ENCODE data around the gene HS6ST3.
"Not testable (repeated sequence)": the region's sequence is repeated elsewhere in the genome, so short reads cannot be mapped to it uniquely, and the experiment has no call there.

HS6ST3 gene

DNA sequence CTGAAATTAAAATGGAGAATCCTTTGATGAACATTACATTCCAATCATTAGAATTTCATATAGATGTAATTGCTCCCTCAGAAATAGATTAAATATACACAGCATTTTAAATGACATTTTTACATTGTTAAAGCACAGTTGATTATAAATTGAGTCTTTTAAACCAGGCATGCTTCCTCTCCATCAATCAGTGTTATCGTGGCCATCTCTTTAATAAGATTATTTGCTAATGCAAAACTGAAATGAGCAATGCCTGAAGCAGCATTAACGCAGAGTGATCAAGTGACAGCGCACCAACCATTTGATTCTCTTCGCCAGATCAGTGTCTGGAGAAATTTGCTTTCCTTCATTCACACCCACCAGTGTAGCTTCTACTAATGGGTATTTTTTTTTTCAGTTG, 644.6 kb downstream of the HS6ST3 start:
- DNase-seq (ENCODE audit: low spot score) = no peak

DNA sequence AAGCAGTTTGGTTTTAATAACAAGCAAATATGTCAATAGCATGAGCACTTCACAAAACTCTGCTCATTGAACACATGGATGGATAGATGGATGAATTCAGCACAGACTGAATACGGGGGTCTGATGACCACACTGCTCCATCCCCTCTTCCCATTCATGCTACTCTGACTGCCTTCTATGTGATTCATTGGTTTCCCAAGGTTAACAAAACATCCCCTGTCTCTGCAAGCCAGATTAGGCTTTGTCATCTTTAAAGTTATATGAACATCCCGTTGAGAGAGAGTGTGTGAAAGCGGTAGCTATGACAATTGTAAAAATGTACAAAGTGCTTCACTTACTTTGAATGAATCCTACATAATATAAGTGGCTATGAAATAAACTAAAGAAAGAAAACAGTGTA, 651.9 kb downstream of the HS6ST3 start:
- DNase-seq (ENCODE audit: low spot score) = no peak

DNA sequence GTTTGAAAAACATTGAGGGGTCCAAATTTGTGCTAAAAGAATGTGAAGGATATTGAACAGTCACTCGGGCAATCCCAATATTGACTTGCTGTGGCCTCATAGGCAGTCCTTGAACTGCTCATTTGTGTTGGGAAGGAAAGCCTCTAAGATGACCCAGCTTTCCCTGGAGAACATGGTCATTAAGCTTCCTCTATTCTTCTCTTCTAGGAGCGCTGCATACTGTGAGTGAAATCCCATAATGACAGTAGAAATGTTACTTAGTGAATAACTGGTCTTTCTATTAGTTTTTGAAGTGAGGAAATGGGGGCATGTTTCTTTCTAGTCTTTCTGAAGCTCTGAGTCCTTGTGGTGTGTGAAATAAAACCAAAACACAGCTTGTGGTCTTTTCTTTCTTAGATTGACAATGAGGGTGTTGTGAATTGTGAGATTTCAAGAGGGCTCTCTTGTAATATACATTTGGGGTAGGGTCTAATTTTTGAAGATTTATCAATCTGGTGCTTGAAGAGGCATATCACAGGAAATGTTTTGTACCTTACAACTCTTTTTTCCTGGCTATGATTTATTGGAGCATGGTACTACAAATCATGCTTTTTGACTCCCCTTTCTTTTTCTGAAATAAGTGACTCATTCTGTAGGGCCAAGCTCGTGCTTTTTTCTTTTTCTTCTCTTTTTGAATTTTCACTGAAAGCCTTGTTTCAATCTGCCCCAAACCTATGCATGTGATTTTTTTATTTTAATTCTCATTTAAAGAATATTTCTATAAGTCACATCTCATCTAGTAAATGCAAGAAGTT, 653.6 kb downstream of the HS6ST3 start:
- no peak for DNase-seq (ENCODE audit: low spot score)

DNA sequence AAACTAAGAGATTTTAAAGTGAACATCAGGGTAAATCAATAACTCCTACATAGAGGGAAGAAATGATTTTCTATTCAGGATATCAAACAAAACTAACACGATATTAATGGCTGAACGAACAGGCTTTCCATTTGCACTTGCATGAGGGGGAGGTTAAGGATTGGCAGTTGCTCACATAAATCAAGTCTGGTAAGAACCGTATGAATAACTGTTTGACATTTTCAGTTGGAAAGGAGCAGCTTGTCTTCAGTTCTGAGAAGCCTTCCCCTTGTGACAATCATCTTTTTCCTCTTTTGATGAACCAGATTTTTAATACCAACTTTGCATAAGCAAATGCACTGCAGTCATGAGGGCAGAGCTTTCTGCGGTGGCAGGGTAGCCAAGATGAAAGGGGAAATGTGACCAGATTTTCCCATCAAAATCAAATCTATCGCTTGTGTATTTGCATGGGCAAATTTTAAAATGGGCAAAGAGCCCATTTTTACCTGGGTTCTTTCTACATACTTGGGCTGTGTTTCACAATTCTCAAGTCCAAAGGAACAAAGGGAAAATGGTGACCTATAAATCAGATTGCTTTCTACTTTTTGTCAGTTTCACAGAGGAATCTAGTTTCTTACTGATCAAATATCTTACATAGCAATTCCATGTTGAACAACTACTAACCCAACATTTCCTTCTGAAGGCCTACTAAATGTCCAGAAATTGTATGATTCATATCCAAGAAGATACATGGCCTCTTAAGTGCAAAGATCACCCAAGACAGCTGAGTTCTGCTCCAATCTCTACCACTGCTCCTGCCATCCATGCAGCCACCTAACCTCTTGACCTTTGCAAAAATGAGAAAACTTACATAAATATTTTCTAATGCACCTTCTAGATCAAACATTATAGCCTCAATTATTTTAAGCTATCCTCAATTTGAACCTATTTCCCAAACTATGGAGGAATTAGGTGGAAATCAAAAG, 654.7 kb downstream of the HS6ST3 start:
- no peak for DNase-seq (ENCODE audit: low spot score)

DNA sequence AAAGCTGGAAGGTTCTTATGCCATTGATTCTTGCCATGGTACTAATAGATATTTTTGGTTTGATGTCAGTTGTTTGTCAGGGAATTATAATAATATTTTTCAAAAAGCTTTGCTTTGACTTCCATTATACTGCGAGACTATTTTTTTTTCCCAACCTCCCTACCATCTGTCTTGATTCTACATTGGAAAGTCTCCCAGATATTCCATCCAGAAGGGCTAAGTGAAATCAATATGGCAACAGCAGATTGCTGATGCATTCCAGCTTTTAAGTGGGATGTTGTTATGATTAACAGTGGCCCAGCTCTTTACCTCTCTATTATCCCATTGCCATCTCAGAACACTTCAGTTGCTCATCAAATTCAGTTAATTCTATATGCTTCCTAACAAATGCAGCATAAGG, 657.0 kb downstream of the HS6ST3 start:
- no peak for DNase-seq (ENCODE audit: low spot score)

DNA sequence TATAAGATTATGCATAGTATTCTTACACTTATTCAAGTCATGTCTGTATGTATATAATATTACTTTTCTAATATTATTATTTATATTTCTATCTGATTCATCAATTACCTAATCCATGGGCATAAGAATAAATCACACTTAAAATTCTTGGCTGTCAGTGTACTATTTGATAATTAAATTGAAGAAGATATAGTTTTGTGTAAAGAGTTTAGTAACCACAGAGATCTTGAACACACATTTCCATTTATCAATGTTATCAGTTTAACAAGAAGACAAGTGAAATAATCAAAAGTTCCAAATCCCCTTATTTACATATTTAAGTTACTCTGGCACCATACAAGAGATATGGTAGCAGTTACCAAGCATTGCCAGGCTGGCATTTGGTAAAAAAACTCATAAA, 659.9 kb downstream of the HS6ST3 start:
- no peak for DNase-seq (ENCODE audit: low spot score)

DNA sequence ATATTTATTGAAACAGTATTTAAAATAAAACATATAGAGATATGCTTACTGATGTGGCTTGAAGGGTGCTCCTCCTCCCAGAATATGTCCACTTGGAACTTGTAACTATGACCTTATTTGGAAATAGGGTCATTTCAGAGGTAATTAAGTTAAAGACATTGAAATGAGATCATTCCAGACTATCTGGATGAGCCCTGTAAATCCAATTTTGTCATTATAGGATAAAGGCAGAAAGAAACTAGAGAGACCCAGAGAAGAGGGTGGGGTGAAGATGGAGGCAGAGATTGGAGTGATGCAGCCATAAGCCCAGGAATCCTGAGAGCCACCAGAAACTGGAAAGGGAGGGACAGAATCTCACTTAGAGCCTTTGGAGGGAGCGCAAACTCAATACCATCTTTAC, 661.2 kb downstream of the HS6ST3 start:
- no peak for DNase-seq (ENCODE audit: low spot score)

DNA sequence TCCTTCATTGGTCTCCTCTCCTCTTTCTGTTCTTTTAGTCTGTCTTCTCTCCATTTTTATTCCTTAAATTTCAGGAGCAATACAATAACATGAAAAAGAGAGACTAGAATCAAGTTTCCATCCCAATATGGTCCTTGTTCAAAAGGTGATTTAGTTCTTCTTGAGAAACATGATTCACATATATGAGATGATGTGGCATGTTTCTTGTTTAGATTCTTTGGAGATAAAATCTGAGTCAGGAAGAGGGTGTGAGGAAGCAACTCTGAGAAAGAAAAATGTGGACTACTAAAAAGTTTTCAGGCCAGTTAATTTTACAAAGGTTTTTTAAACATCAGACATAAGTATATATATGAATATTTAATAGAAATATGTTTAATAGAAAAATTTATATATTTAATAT, 673.0 kb downstream of the HS6ST3 start:
- DNase-seq (ENCODE audit: low spot score) = no peak

DNA sequence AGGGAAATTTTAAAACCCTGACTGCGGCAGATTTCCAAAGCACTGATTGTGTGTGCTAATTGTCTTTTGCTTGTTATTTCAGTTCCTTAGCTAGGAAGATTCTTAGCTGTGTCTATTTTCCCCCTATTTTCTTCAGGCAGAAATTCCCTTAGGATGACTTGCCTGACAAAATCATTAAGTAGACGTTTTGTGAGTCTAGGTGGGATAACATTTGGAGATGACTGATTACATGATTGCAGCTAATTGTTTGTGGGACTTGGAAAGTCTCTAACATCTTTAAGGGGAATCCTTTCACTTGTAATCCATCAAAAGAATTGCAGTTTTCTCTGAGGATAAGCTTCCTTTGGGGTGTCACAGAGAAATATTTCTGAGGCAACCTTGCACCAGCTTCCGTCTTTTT, 676.4 kb downstream of the HS6ST3 start:
- DNase-seq (ENCODE audit: low spot score) = no peak

DNA sequence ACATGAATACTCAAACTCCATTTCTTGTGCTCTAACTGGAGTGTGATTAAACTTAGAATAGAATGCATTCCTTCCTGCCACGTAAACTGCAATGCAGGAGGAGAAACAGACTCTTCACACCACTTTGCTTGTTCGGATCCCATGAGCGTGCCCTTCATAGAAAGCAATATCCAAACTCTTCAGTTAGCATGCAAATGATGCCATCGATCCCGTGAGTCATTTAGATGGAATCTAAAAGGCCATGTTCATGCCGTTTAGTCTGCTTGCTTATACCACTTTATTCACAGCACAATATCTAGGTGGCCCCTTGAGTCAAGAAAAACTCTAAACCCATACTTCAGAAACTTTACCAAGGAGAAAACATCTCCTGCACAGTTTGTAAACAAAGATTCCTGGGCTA, 678.6 kb downstream of the HS6ST3 start:
- DNase-seq (ENCODE audit: low spot score) = no peak

DNA sequence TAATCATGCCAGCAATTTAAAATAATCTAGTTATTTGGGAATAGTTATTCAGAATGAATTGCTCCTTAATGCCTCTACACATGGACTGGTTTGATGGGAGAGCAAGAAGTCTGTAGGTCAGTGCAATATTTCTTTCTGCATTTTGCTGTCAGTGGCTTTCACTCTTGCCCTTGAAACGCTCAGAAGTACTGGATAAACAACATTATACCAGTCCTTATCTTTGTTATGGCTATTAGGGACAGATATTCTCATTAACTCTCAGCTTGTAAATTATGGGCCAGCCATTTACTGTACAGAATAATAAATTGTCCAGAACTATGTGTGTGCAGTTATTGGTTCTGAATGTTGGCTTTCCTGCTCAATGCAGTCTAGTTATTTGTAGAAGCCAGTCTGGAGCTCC, 680.0 kb downstream of the HS6ST3 start:
- no peak for DNase-seq (ENCODE audit: low spot score)

DNA sequence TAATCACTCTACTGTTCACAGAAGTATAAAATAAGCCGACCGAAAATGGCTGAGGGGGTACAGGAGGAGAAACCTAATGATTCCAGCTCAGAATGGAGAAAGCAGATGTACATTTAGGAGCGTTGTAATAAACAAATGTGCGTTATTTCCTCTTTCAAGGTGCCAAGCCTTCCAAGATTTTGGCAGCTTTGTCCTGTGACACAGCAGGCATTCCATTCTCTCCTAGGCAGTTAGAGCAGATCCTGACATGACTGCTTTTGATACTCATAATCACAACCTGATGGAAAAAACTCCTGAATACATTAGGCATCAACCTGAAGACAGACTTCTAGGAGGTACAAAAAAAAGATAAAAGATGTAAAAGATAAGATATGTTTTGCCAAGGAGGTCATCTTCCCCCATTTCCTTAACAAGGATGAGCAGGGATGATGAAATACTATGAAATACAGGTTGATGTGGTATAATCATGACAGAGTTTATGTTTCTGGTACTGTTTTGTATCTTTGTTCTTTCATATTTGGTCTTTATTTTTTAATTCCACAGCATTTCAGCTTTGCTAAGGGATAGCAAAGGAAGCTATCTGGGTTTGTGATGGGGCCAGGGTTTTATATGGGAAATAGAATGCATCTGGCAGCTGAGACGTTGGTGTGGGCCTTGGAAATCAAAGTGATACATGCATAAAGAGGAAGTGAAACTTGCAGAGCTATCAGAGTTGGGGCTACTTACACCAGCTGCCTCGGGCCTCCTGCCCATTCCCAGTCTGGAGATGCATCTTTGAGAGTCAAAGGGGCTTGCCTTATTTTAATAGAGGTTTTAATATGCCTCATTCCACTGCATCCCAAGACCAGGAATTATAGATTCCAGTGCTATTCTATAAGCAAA, 681.8 kb downstream of the HS6ST3 start:
- no peak for DNase-seq (ENCODE audit: low spot score)

DNA sequence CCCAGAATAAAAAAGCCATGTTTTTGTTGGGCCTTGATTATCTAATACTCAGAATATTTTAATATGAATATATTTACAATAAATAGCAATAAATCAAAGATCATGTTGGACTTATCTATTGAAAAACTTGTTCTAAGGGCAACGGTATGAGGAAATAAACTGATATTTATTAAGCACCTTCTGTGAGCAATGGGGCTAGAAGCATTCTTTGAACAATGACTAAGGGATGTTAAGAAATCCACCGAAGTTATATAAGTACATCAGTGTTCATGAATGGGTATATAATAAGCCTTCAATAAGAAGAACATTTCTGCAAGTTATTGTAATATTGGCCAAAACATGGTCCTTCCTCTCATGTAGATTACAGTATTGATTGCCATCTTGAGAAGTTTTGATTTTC, 682.5 kb downstream of the HS6ST3 start:
- no peak for DNase-seq (ENCODE audit: low spot score)

DNA sequence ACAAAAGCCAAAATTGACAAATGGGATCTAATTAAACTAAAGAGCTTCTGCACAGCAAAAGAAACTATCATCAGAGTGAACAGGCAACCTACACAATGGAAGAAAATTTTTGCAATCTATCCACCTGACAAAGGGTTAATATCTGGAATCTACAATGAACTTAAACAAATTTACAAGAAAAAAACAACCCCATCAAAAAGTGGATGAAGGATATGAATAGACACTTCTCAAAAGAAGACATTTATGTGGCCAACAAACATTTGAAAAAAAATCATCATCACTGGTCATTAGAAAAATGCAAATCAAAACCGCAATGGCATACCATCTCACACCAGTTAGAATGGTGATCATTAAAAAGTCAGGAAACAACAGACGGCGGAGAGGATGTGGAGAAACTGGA, 688.4 kb downstream of the HS6ST3 start:
- DNase-seq (ENCODE audit: low spot score) = not testable (repeated sequence)

DNA sequence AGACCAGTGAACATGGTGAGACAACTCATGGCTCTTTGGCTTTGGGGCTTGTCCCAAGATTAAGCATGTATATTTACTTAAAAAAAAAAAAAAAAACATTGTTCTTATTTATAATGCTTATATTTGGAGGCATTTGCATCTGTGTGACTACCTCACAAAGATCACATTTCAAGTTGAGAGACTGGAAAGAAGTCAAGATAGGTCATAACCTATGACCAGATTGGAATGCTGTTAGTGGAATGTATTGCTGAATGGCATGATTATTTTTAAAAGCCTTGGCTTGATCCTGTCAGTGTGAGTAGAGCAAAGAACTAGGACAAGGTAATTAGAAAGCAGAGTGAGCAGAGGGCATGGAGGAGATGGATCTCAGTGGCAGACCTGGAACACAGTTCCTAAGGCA, 689.8 kb downstream of the HS6ST3 start:
- DNase-seq (ENCODE audit: low spot score) = no peak

DNA sequence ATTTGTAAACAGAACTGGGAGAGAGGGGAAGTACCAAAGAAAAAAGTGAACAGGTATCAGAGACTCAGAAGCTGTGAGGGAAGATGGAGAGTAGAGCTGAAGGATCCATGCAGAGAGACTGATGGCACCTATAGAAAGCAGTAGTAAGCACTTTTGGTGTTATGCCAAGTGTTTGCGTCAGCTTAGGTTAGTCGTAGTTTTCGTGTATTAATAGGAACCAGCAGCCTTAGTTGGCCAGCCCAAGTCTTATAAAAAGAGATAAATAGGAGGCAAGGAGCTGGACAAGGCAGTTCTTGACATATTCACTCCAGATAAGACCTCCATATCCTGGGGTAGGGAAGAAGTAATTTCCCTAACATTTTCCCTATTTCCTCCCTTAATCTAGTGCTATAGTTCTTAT, 690.2 kb downstream of the HS6ST3 start:
- DNase-seq (ENCODE audit: low spot score) = no peak

DNA sequence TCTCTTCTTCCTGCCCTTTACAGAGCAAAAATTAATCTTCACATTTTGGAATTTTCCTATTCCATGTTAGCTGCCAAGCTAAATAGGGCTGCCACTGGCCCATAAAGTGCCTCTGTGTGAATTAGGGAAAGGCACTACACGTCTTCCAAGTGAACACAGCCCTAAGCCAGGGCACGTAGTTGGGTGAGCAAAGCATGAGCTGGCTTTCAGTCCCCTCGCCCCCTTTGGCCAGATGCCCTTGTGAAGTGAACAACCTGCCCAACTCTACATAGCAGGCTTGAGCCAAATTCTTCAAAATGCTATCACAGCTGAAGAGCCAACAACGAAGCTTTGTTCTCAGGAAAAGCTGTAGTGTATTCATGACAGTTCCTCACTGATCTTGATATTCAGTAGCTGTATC, 691.2 kb downstream of the HS6ST3 start:
- no peak for DNase-seq (ENCODE audit: low spot score)

DNA sequence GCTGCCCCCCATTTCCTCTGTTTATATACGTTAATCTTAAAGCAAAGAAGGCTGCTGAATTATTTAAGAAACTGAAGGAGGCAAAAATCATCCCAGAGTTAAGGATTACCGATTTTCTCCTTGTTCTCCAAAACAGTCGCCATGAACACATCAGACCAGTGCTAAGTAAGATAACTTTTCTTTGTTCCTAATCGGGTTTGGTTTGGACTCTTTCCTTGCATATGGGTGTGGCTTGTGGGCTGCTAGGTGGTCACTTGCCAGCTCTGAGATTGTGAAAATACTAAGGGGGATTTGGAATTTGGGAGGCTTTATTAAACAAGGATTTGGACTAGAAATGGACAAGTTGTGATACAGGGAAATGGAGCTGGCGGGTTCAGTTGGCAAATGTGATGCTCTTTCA, 692.3 kb downstream of the HS6ST3 start:
- no peak for DNase-seq (ENCODE audit: low spot score)

DNA sequence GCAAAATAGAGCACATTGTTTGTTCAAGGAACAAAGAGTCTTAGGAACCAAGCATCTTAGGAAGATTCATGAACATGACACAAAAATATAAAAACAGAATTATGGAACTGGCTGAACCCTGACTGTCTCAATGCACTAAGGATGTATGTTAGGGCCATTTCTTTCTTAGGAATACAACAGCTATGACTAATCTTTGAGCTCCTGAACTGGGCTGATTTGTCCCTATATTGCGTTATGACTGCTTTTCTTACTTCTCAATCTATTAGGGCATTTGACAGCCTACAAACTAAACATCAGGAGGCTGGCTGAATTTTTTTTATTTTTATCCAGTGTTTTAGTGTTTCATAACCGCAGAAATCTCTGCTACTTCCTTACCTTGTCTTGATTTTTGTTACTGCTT, 693.1 kb downstream of the HS6ST3 start:
- DNase-seq (ENCODE audit: low spot score) = no peak

DNA sequence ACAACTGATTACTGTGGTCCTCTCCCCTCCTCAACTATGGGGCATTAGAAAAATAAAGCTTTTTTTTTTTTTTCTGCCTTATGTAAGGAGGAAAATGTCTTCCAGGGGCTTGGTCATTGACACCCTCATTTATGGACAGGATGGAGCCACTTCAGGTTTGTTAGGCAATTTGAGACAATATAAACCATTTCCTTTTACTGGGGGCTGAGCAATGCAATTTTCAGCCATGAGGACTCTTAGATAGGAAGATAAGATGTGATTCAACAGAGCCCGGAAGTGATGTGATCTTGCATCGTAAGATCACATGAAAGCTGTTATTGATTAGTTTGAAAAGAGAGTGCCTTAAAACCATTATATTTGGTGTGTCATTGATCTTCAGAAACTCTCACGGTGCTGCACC, 693.6 kb downstream of the HS6ST3 start:
- DNase-seq (ENCODE audit: low spot score) = no peak

DNA sequence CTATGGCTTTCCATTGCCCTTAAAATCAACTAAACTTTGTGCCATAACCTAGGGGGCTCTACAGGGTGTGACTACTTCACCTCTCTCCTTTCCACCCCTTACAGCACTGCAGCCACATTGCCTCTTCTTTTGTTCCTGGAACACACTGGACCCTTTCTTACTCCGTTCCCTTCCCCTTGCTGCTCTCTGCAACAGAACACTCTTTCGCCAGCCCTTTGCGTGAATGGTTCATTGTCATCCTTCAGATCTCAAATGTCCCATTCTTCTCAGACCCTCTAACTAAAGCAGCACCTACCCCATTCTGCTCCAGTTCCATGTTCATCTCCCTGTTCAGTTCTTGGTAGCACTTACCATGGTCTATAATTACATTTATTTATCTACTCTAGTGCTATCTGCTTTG, 696.1 kb downstream of the HS6ST3 start:
- no peak for DNase-seq (ENCODE audit: low spot score)

DNA sequence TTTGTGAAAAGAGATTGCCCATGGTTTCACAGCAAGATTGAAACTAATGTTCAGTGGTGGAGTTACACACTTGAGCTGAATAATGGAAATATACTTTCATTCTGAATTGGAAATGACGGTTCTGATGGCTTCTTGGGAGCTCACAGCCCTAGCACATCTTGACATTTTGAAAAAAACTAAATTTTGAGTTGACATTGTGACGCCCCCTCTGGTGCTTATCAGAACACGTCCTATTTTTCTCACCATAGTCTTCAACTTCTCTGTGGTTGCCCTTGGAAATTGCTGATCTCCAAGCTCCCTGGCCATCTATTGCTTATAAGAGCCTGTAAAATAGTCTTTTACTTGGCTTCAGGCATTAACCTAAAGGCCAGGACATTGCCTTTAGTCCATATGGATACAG, 702.3 kb downstream of the HS6ST3 start:
- no peak for DNase-seq (ENCODE audit: low spot score)
